ENCODE data around the gene MAPK10.

Gene MAPK10

GRCh38 chr4:86367577-86367976 lies 7.7 kb upstream of the MAPK10 start:
- Mint-ChIP-seq H3K4me1 (ENCODE audit: low read depth in 2 of 2) (no peaks in the 10 kb centered on the region), H3K27ac (no peak overlapping the region), H3K27me3 (peaks cover 0 to 6% of the 10 kb centered on the region in 2 donors), H3K9me3 (peaks cover 5 to 14% of the 10 kb centered on the region in 2 donors), H3K36me3 (ENCODE audit: insufficient read depth) (no peaks in the 10 kb centered on the region), H3K4me3 (no peak overlapping the region)
- no peak for DNase-seq
- no peak for ATAC-seq (replicated peaks)

GRCh38 chr4:86366920-86367319 lies 7.1 kb upstream of the MAPK10 start:
- H3K9me3 Mint-ChIP-seq: peaks cover 5 to 7% of the 10 kb centered on the region in 2 donors
- H3K36me3 Mint-ChIP-seq (ENCODE audit: insufficient read depth): no peaks in the 10 kb centered on the region
- DNase-seq (no peak), ATAC-seq (replicated peaks) (no peak)
- H3K4me3 Mint-ChIP-seq: no peak overlapping the region
- H3K4me1 Mint-ChIP-seq (ENCODE audit: low read depth in 2 of 2): no peaks in the 10 kb centered on the region
- no peak overlapping the region for H3K27ac Mint-ChIP-seq
- peaks cover 0 to 5% of the 10 kb centered on the region in 2 donors for H3K27me3 Mint-ChIP-seq

- DNase-seq (no peak), ATAC-seq (replicated peaks) (no peak)
- Mint-ChIP-seq H3K27me3 (no peaks in the 10 kb centered on the region), H3K4me1 (ENCODE audit: low read depth in 2 of 2) (peaks cover 0 to 8% of the 10 kb centered on the region in 2 donors), H3K27ac (no peak overlapping the region), H3K9me3 (peaks cover 0 to 7% of the 10 kb centered on the region in 2 donors), H3K4me3 (no peak overlapping the region), H3K36me3 (ENCODE audit: insufficient read depth) (no peaks in the 10 kb centered on the region)
Observed at GRCh38 chr4:86362510-86362909, 2.7 kb upstream of the MAPK10 start.

GRCh38 chr4:86358257-86358656 lies 1.6 kb downstream of the MAPK10 start:
- Mint-ChIP-seq H3K36me3 (ENCODE audit: insufficient read depth) (no peaks in the 10 kb centered on the region), H3K27me3 (no peaks in the 10 kb centered on the region), H3K27ac (no peak overlapping the region), H3K4me1 (ENCODE audit: low read depth in 2 of 2) (peaks cover 0 to 8% of the 10 kb centered on the region in 2 donors), H3K9me3 (peaks cover 0 to 4% of the 10 kb centered on the region in 2 donors), H3K4me3 (no peak overlapping the region)
- ATAC-seq (replicated peaks) (no peak), DNase-seq (no peak)

GRCh38 chr4:86357608-86358007 lies 2.2 kb downstream of the MAPK10 start:
- no peak for DNase-seq
- no peak overlapping the region for H3K27ac Mint-ChIP-seq
- H3K27me3 Mint-ChIP-seq: no peaks in the 10 kb centered on the region
- ATAC-seq (replicated peaks): no peak
- peaks cover 0 to 5% of the 10 kb centered on the region in 2 donors for H3K9me3 Mint-ChIP-seq
- H3K4me3 Mint-ChIP-seq: no peak overlapping the region
- H3K4me1 Mint-ChIP-seq (ENCODE audit: low read depth in 2 of 2): peaks cover 0 to 8% of the 10 kb centered on the region in 2 donors
- H3K36me3 Mint-ChIP-seq (ENCODE audit: insufficient read depth): no peaks in the 10 kb centered on the region

- no peak for ATAC-seq (replicated peaks)
- Mint-ChIP-seq H3K4me1 (ENCODE audit: low read depth in 2 of 2) (peaks cover 0 to 8% of the 10 kb centered on the region in 2 donors), H3K27ac (no peak overlapping the region), H3K36me3 (ENCODE audit: insufficient read depth) (no peaks in the 10 kb centered on the region), H3K4me3 (no peak overlapping the region), H3K27me3 (no peaks in the 10 kb centered on the region), H3K9me3 (peaks cover 0 to 5% of the 10 kb centered on the region in 2 donors)
- no peak for DNase-seq
Observed at GRCh38 chr4:86356425-86357210, 3.2 kb downstream of the MAPK10 start.

- DNase-seq: no peak
- Mint-ChIP-seq H3K4me1 (ENCODE audit: low read depth in 2 of 2) (no peaks in the 10 kb centered on the region), H3K36me3 (ENCODE audit: insufficient read depth) (no peaks in the 10 kb centered on the region), H3K4me3 (no peak overlapping the region), H3K27me3 (no peaks in the 10 kb centered on the region), H3K27ac (no peak overlapping the region), H3K9me3 (peaks cover 0 to 6% of the 10 kb centered on the region in 2 donors)
- no peak for ATAC-seq (replicated peaks)
Observed at GRCh38 chr4:86354390-86354789, 5.5 kb downstream of the MAPK10 start.

- Mint-ChIP-seq H3K36me3 (ENCODE audit: insufficient read depth) (no peaks in the 10 kb centered on the region), H3K27ac (no peak overlapping the region), H3K9me3 (peaks cover 0 to 3% of the 10 kb centered on the region in 2 donors), H3K27me3 (no peaks in the 10 kb centered on the region), H3K4me3 (no peak overlapping the region), H3K4me1 (ENCODE audit: low read depth in 2 of 2) (no peaks in the 10 kb centered on the region)
- no peak for DNase-seq
- ATAC-seq (replicated peaks): no peak
Observed at GRCh38 chr4:86346320-86346719, 13.5 kb downstream of the MAPK10 start.

- Mint-ChIP-seq H3K27me3 (no peaks in the 10 kb centered on the region), H3K4me1 (ENCODE audit: low read depth in 2 of 2) (no peaks in the 10 kb centered on the region), H3K36me3 (ENCODE audit: insufficient read depth) (no peaks in the 10 kb centered on the region), H3K4me3 (no peak overlapping the region), H3K27ac (no peak overlapping the region), H3K9me3 (peaks cover 0 to 2% of the 10 kb centered on the region in 2 donors)
- DNase-seq: no peak
- no peak for ATAC-seq (replicated peaks)
Observed at GRCh38 chr4:86344127-86344526, 15.7 kb downstream of the MAPK10 start.

- Mint-ChIP-seq H3K27me3 (no peaks in the 10 kb centered on the region), H3K36me3 (ENCODE audit: insufficient read depth) (no peaks in the 10 kb centered on the region), H3K4me3 (no peak overlapping the region), H3K4me1 (ENCODE audit: low read depth in 2 of 2) (no peaks in the 10 kb centered on the region), H3K27ac (no peak overlapping the region), H3K9me3 (peaks cover 0 to 2% of the 10 kb centered on the region in 2 donors)
- DNase-seq: no peak
- ATAC-seq (replicated peaks): no peak
Observed at GRCh38 chr4:86338989-86339388, 20.9 kb downstream of the MAPK10 start.

- Mint-ChIP-seq H3K9me3 (peaks cover 0 to 2% of the 10 kb centered on the region in 2 donors), H3K27me3 (no peaks in the 10 kb centered on the region), H3K4me1 (ENCODE audit: low read depth in 2 of 2) (no peaks in the 10 kb centered on the region), H3K4me3 (no peak overlapping the region), H3K27ac (no peak overlapping the region), H3K36me3 (ENCODE audit: insufficient read depth) (no peaks in the 10 kb centered on the region)
- DNase-seq: no peak
- no peak for ATAC-seq (replicated peaks)
Observed at GRCh38 chr4:86338521-86338920, 21.3 kb downstream of the MAPK10 start.

GRCh38 chr4:86334020-86334750 lies 25.7 kb downstream of the MAPK10 start:
- no peak overlapping the region for H3K4me3 Mint-ChIP-seq
- DNase-seq: no peak
- H3K27ac Mint-ChIP-seq: no peak overlapping the region
- H3K36me3 Mint-ChIP-seq (ENCODE audit: insufficient read depth): no peaks in the 10 kb centered on the region
- ATAC-seq (replicated peaks): no peak
- no peaks in the 10 kb centered on the region for H3K27me3 Mint-ChIP-seq
- no peaks in the 10 kb centered on the region for H3K4me1 Mint-ChIP-seq (ENCODE audit: low read depth in 2 of 2)
- H3K9me3 Mint-ChIP-seq: peaks cover 0 to 1% of the 10 kb centered on the region in 2 donors

- peaks cover 0 to 1% of the 10 kb centered on the region in 2 donors for H3K9me3 Mint-ChIP-seq
Observed at GRCh38 chr4:86333236-86333635, 26.6 kb downstream of the MAPK10 start.

More at GRCh38 chr4:86333236-86333635, 26.6 kb downstream of the MAPK10 start:
- no peaks in the 10 kb centered on the region for H3K36me3 Mint-ChIP-seq (ENCODE audit: insufficient read depth)
- H3K4me3 Mint-ChIP-seq: no peak overlapping the region
- ATAC-seq (replicated peaks): no peak
- H3K4me1 Mint-ChIP-seq (ENCODE audit: low read depth in 2 of 2): no peaks in the 10 kb centered on the region
- no peak overlapping the region for H3K27ac Mint-ChIP-seq
- DNase-seq: no peak
- no peaks in the 10 kb centered on the region for H3K27me3 Mint-ChIP-seq
